Kidney (tissue), 14 donors: Measurements from ENCODE around the gene IFNGR1. TPM values are rescaled to one million over a fixed set of nuclear protein-coding genes. Genes with fewer than 3 reads are reported as not detected.

Experiments
- DNase-seq, 5 donors: peaks; one replicate each; pipeline ENCODE4 v3.0.0-alpha.2; 2013 to 2020
- FAIRE-seq: peaks from 2 replicates; lab custom pipeline; 2012; peaks lifted over from hg19 to GRCh38; lab: Jason Lieb, UNC
- H3K27ac ChIP-seq, 2 donors: one replicate each; pipeline ENCODE4 v1.7.0; 2013; ENCODE audit warnings: low read depth in 2 of 2, low read length in 2 of 2, inconsistent platforms in 1 of 2
- H3K27me3 ChIP-seq: one replicate; pipeline ENCODE4 v1.7.1; 2013; ENCODE audit warnings: low read length, inconsistent platforms; ENCODE audit not compliant: control insufficient read depth, insufficient read depth
- H3K36me3 ChIP-seq, 3 donors: one replicate each; pipeline versions ENCODE4 v1.7.0 to v1.7.1; 2013; ENCODE audit warnings: low read length in 3 of 3, control low read depth in 1 of 3, inconsistent platforms in 1 of 3; ENCODE audit not compliant: insufficient read depth in 3 of 3, control insufficient read depth in 2 of 3
- H3K4me1 ChIP-seq, 3 donors: one replicate each; pipeline versions ENCODE4 v1.7.0 to v1.7.1; 2013; ENCODE audit warnings: low read length in 3 of 3, inconsistent platforms in 1 of 3, low read depth in 1 of 3; ENCODE audit not compliant: control insufficient read depth in 2 of 3, insufficient read depth in 2 of 3
- H3K4me3 ChIP-seq, 3 donors: one replicate each; pipeline versions ENCODE4 v1.7.0 to v1.8.1; 2013; ENCODE audit warnings: low read length in 3 of 3, control low read depth in 1 of 3, inconsistent platforms in 1 of 3
- H3K9ac ChIP-seq, 3 donors: one replicate each; pipeline versions ENCODE4 v1.7.0 to v1.7.1; 2013; ENCODE audit warnings: low read length in 3 of 3, control low read depth in 1 of 3, inconsistent platforms in 1 of 3
- H3K9me3 ChIP-seq, 3 donors: one replicate each; pipeline versions ENCODE4 v1.7.0 to v1.7.1; 2013; ENCODE audit warnings: low read length in 3 of 3, control low read depth in 1 of 3, inconsistent platforms in 1 of 3; ENCODE audit not compliant: control insufficient read depth in 2 of 3, insufficient read depth in 1 of 3
- CTCF ChIP-seq: IDR thresholded peaks from 3 replicates; pipeline ENCODE4 v1.5.1; 2012; ENCODE audit warnings: mild to moderate bottlenecking, moderate library complexity, borderline replicate concordance; ENCODE audit not compliant: insufficient read depth; ENCODE audit errors: extremely low read depth
- intact Hi-C: fragments of 100-400 bp; cut with DNase I; formaldehyde crosslinking; loops from one replicate; pipeline ENCODE4 v1.11.1; 2022
- polyA plus RNA-seq: library from polyadenylated mRNA; stranded (reverse); fragments of 350-450 nt; fragmentation: Illumina TruSeq; extraction: RNeasy Lipid Tissue Mini Kit (QIAGEN cat#74804); gene quantifications from one replicate; pipeline ENCODE4 v1.2.3, GENCODE V29; 2014; ENCODE audit warnings: low read depth, low replicate concordance; ENCODE audit not compliant: insufficient read depth
- total RNA-seq: library from RNA; stranded (reverse); fragmentation: NEBNext Ultra II Directional; extraction: Animal tissue kit (Norgen Biotek cat#: 25700); gene quantifications from one replicate; pipeline ENCODE4 v1.2.1, GENCODE V29; 2021
- donor health status: control.
- donor health status: control.
- donor health status: control.
- donor health status: control.
- donor health status: control.
- donor health status: DM: yes; HTN: yes; CAD: no.
- donor health status: Normal renal cell carcinoma (clear cell type).

IFNGR1 gene
- total and polyA plus RNA-seq, 2 donors from 2014 or later, result 42.8 to 94.3 TPM

- Histone ChIP-seq H3K36me3 (no peaks in the 10 kb centered on the region), H3K9ac (no peak overlapping the region), H3K27ac (no peak overlapping the region), H3K27me3 (no peaks in the 10 kb centered on the region), H3K9me3 (no peaks in the 10 kb centered on the region), H3K4me3 (no peak overlapping the region), H3K4me1 (no peaks in the 10 kb centered on the region)
- FAIRE-seq (no peak), DNase-seq (no peak)
- intact Hi-C loops, result no loop called here
- no peak for TF ChIP-seq CTCF
Measured at GRCh38 chr6:137166247-137167098, 52.7 kb downstream of the IFNGR1 start.

GRCh38 chr6:137165375-137166246, 53.6 kb downstream of the IFNGR1 start:
- TF ChIP-seq CTCF, result no peak
- Histone ChIP-seq H3K4me1 (no peaks in the 10 kb centered on the region), H3K4me3 (no peak overlapping the region), H3K9ac (no peak overlapping the region), H3K27me3 (no peaks in the 10 kb centered on the region), H3K36me3 (no peaks in the 10 kb centered on the region), H3K9me3 (no peaks in the 10 kb centered on the region), H3K27ac (no peak overlapping the region)
- DNase-seq, result no peak
- intact Hi-C loops, result no loop called here
- FAIRE-seq, result no peak

GRCh38 chr6:137163732-137164318, 55.4 kb downstream of the IFNGR1 start:
- Histone ChIP-seq H3K27ac (no peak overlapping the region), H3K9me3 (no peaks in the 10 kb centered on the region), H3K27me3 (no peaks in the 10 kb centered on the region), H3K9ac (no peak overlapping the region), H3K36me3 (no peaks in the 10 kb centered on the region), H3K4me3 (no peak overlapping the region), H3K4me1 (no peaks in the 10 kb centered on the region)
- no peak for TF ChIP-seq CTCF
- no peak for FAIRE-seq
- intact Hi-C loops, result no loop called here
- no peak for DNase-seq
